ENCODE measurements around the gene ATG7. TPM values are rescaled to one million over a fixed set of nuclear protein-coding genes. Genes with fewer than 3 reads are reported as not detected.

Gene ATG7
- total RNA-seq, 1 donor from 2014 or later, result 53.5 TPM

DNA sequence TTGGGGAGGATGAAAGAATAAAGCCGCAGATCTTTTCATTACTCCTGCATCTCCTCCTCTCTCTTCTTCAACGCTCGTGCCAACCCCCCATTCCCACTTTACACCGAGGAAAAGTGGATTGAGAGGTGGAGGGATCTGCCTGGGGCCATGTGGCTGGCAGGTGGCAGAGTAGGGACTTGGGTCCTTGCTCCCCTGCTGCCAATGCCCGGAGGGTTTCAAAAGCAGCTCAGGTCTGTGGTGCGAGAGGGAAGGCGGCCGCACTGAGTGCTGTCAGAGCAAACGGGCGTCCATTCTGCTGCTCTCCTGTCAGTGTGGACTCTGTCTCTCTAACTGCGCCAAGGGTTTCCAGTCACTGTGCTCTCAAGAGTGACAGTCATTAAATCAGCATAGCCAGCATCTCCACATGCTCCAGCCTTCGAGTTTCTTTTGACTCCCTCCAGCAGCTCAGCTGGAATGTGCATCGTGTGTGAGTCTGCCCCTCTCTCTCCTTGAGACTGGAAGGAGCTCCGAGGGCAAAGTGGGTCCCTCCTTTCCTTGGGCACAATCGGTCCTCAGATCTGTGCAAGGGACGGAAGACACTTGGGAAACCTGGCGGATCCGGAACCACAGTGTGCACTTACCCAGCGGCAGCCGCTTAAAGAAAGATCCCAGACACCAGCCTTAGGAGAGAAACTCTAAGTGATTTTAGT lies 302.9 kb downstream of the ATG7 start:
- Mint-ChIP-seq H3K9me3 (no peaks in the 10 kb centered on the region), H3K36me3 (peaks cover 44% of the 10 kb centered on the region), H3K27me3 (ENCODE audit: insufficient read depth, low read depth) (peaks cover 7% of the 10 kb centered on the region), H3K4me3 (no peak overlapping the region), H3K4me1 (peaks cover 55% of the 10 kb centered on the region), H3K27ac (no peak overlapping the region)
- peaks cover 82% of the 10 kb centered on the region for H3K79me2 ChIP-seq (ENCODE audit: low read depth)
- H2AFZ ChIP-seq (replicated peaks), result no peak overlapping the region
- H3F3A ChIP-seq (ENCODE audit: low read depth), result no peaks in the 10 kb centered on the region
- no peak for TF ChIP-seq EZH2 (IDR thresholded peaks at IDR 0.05)
- TF ChIP-seq, protein P1, sequence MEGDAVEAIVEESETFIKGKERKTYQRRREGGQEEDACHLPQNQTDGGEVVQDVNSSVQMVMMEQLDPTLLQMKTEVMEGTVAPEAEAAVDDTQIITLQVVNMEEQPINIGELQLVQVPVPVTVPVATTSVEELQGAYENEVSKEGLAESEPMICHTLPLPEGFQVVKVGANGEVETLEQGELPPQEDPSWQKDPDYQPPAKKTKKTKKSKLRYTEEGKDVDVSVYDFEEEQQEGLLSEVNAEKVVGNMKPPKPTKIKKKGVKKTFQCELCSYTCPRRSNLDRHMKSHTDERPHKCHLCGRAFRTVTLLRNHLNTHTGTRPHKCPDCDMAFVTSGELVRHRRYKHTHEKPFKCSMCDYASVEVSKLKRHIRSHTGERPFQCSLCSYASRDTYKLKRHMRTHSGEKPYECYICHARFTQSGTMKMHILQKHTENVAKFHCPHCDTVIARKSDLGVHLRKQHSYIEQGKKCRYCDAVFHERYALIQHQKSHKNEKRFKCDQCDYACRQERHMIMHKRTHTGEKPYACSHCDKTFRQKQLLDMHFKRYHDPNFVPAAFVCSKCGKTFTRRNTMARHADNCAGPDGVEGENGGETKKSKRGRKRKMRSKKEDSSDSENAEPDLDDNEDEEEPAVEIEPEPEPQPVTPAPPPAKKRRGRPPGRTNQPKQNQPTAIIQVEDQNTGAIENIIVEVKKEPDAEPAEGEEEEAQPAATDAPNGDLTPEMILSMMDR (IDR thresholded peaks at IDR 0.05), result no peak
- TF ChIP-seq EZH2phosphoT487 (IDR thresholded peaks at IDR 0.05), result no peak
- no peaks in the 10 kb centered on the region for H3K36me3 ChIP-seq
- no peaks in the 10 kb centered on the region for H3K9me3 ChIP-seq (ENCODE audit: low read depth)
- H4K20me1 ChIP-seq (ENCODE audit: low read depth), result peaks cover 79% of the 10 kb centered on the region
- no peak overlapping the region for H3K9ac ChIP-seq
- H3K27me3 ChIP-seq, result no peaks in the 10 kb centered on the region
- H3K4me2 ChIP-seq, result no peak overlapping the region
- no peak overlapping the region for H3K4me3 ChIP-seq
- H3K27ac ChIP-seq, result no peak overlapping the region
- no peak for DNase-seq (ENCODE audit: low spot score)
- no peaks in the 10 kb centered on the region for H3K4me1 ChIP-seq

DNA sequence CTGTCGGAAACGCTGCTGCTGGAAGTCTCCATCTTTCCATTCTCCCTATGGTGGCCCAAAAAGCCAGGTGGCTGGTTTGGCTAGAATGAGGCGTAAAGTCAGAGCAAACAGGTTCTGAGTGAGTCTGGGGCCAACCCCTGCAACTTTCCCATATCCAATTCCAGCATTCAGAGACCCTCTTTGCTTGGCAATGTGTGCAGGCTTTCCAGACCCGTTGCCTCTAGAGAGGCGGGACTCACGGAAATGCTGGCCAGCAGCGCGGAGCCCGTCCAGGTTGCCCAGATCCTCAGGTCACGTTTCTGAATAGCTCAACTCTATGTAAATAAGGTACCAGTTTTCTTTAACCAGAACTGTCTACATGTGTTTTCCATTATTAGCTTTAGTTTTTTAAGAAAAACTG lies 303.5 kb downstream of the ATG7 start:
- H3K4me2 ChIP-seq, result no peak overlapping the region
- no peaks in the 10 kb centered on the region for H3K9me3 ChIP-seq (ENCODE audit: low read depth)
- no peaks in the 10 kb centered on the region for H3K36me3 ChIP-seq
- no peak overlapping the region for H3K4me3 ChIP-seq
- no peak overlapping the region for H3K27ac ChIP-seq
- H2AFZ ChIP-seq (replicated peaks), result no peak overlapping the region
- DNase-seq (ENCODE audit: low spot score), result no peak
- peaks cover 45% of the 10 kb centered on the region for H3K36me3 Mint-ChIP-seq
- H3K79me2 ChIP-seq (ENCODE audit: low read depth), result peaks cover 82% of the 10 kb centered on the region
- TF ChIP-seq, protein P1 (IDR thresholded peaks at IDR 0.05), result no peak
- TF ChIP-seq EZH2 (IDR thresholded peaks at IDR 0.05), result no peak
- no peak for TF ChIP-seq EZH2phosphoT487 (IDR thresholded peaks at IDR 0.05)
- peaks cover 3% of the 10 kb centered on the region for H3K4me1 ChIP-seq
- H3K9ac ChIP-seq, result no peak overlapping the region
- H3K4me1 Mint-ChIP-seq, result peaks cover 55% of the 10 kb centered on the region
- H3F3A ChIP-seq (ENCODE audit: low read depth), result no peaks in the 10 kb centered on the region
- H4K20me1 ChIP-seq (ENCODE audit: low read depth), result peaks cover 73% of the 10 kb centered on the region
- no peaks in the 10 kb centered on the region for H3K9me3 Mint-ChIP-seq
- no peak overlapping the region for H3K27ac Mint-ChIP-seq
- no peak overlapping the region for H3K4me3 Mint-ChIP-seq
- H3K27me3 Mint-ChIP-seq (ENCODE audit: insufficient read depth, low read depth), result peaks cover 6% of the 10 kb centered on the region
- no peaks in the 10 kb centered on the region for H3K27me3 ChIP-seq

DNA sequence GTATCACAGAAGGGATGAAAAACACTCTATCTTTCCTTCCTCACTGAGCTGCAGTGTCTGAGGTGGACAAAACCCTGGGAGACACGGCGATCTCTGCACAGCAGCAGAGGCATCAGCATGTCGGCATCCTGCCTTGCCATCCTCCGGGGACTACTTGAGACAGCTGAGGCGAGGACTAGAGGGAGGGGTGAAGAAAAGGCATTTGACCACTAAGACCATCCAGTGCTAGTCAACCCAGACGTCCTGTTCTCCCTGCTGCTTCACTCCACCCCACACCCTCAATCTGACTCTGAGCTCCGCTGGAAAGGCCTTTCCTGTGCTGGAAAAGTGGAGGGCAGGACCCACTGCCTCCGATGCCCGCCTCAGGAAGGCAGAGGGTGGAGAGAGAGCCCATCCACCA lies 304.3 kb downstream of the ATG7 start:
- no peaks in the 10 kb centered on the region for H3K27me3 ChIP-seq
- TF ChIP-seq EZH2 (IDR thresholded peaks at IDR 0.05) (no peak), EZH2phosphoT487 (IDR thresholded peaks at IDR 0.05) (no peak)
- TF ChIP-seq, protein P1 (IDR thresholded peaks at IDR 0.05), result no peak
- Mint-ChIP-seq H3K36me3 (peaks cover 43% of the 10 kb centered on the region), H3K4me1 (peaks cover 57% of the 10 kb centered on the region), H3K27ac (peak overlapping the region; percentile 82), H3K4me3 (no peak overlapping the region), H3K27me3 (ENCODE audit: insufficient read depth, low read depth) (peaks cover 4% of the 10 kb centered on the region), H3K9me3 (no peaks in the 10 kb centered on the region)
- DNase-seq (ENCODE audit: low spot score), result no peak
- H3K9ac ChIP-seq, result no peak overlapping the region
- H3K4me1 ChIP-seq, result peaks cover 10% of the 10 kb centered on the region
- H3K4me3 ChIP-seq, result no peak overlapping the region
- no peak overlapping the region for H3K4me2 ChIP-seq
- peaks cover 5% of the 10 kb centered on the region for H3F3A ChIP-seq (ENCODE audit: low read depth)
- H4K20me1 ChIP-seq (ENCODE audit: low read depth), result peaks cover 69% of the 10 kb centered on the region
- peak overlapping the region; percentile 29 for H3K27ac ChIP-seq
- H3K9me3 ChIP-seq (ENCODE audit: low read depth), result no peaks in the 10 kb centered on the region
- no peak overlapping the region for H2AFZ ChIP-seq (replicated peaks)
- H3K36me3 ChIP-seq, result no peaks in the 10 kb centered on the region
- H3K79me2 ChIP-seq (ENCODE audit: low read depth), result peaks cover 82% of the 10 kb centered on the region

Measured in neural progenitor cell (in vitro differentiated cells).